IPS DF 19.7 (cell line): Measurements from ENCODE around the gene POU2F1.

Experiments
- DNase-seq: peaks from one replicate; pipeline ENCODE4 v3.0.0-alpha.2; 2013; ENCODE audit warnings: low read depth, low spot score

Gene POU2F1

DNA sequence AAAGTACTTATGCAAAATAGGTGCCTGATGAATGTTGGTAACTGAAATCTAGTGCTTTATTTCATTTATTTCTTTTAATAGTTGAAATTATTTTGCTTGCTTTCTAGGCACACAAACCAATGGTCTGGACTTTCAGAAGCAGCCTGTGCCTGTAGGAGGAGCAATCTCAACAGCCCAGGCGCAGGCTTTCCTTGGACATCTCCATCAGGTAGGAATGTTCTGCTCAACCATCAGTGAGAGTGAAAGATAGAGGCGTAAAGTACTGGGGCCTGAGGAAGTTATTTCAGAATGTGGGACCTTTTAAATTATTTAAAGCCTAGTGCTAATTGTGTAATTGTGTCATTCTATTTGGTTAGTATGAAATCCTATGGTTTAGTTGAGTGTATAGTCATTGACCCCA lies 144.7 kb downstream of the POU2F1 start:
- no peak for DNase-seq

DNA sequence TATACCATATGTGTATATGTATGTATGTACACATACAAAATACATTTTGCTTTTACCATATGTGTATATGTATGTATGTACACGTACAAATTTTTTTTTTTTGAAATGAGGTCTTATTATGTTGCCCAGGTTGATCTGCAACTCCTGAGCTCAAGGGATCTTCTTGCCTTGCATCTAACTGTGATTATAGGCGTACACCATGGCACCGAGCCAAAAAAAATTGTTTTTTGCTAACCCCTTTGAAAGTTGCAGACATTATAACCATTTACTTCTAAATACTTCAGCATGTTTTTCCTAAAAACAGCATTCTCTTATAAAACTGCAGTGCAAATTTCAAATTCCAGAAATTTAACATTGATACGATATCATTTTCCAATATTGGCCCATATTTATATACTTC lies 147.0 kb downstream of the POU2F1 start:
- no peak for DNase-seq

DNA sequence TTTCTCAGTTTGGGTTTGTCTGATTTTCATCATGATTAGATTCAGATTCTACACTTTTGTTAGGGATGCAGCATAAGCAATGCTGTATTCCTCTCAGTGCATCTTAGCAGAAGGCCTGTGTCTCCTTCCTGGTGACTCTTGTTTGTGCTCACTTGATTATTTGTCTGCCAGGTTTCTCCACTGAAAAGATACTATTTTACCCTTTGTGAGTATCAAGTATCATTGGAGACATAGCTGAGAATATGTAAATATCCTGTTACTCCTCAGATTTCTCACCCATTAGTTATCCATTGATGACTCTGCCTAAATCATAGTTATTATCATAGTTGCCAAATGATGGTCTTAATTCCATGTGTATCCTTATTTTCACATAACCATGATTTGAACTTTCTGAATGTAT lies 148.5 kb downstream of the POU2F1 start:
- no peak for DNase-seq

DNA sequence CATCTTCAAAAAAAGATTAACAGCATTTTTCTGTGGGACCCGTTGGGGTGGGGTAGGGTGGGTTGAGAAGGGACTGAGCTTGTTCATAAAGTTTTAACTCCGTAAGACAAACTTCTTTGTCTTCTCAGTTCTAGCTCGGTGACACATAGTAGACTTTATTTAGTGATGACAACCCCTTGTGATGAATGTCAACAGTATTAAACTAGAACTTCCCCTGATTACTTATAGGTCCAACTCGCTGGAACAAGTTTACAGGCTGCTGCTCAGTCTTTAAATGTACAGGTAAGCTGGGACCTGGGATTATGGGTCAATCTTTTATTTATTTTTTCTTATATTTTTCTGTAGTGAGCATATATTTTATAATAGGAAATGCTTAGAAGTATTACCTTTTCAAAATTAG lies 149.2 kb downstream of the POU2F1 start:
- no peak for DNase-seq

DNA sequence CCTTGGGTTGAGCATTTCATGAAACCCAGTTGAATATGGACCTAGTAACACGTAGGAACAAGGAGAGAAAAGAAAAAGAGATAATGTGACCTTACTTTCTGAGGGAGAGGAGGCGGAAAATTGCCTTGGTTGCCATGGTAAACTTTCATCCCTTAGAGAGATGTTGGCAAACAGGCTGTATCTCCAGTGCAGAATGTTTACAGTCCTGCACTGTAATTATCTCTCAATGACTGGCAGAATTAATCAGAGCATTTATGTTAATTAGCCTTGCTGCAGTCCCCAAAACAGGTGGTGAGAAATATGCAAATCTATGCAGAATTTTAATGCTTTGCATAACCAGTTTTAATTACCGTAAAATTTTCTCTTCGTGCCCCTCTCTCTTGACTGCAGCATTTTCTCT lies 150.3 kb downstream of the POU2F1 start:
- DNase-seq, result no peak

DNA sequence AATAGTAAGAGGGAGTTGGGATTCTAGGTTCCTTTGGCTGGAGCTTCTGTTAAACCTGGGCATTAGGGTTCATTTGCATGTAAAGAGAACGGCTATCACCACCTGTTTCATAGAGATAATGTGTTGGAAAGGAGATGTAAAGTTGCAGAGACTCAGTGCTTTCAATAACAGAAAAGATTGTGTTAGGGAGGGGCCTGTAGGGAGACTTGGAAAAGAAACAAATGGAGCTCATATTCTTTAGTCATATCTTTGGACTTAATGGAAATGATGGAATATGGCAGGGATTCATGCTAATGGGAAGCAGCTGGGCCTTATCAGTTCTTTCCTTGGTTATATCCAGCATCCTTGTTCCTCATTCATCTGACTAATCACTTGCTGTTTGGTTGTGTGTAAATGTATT lies 152.7 kb downstream of the POU2F1 start:
- no peak for DNase-seq

DNA sequence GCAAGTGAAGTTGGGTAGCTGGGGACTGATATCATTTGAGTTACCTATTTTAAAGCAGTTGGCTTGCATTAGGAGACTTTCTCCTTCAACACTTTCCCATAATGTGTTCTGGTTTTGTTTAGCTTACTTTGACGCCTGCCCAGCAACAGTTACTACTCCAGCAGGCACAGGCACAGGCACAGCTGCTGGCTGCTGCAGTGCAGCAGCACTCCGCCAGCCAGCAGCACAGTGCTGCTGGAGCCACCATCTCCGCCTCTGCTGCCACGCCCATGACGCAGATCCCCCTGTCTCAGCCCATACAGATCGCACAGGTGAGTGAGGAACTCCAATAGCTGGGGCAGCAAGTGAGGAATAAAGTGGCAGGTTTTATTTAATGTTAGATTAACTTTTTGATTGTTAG lies 153.3 kb downstream of the POU2F1 start:
- DNase-seq, result no peak

DNA sequence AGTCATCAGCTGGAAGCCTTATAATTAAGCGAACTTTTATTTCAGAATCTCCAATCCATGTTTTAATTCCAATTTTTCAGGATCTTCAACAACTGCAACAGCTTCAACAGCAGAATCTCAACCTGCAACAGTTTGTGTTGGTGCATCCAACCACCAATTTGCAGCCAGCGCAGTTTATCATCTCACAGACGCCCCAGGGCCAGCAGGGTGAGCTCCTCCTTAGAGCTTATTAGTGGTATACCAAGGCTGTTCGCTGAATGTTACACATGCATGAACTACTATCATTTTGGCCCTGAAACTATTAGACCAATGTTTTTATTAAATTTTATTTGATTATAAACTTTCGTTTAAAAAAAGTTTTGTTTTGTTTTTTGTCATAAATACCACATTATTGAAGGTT lies 155.3 kb downstream of the POU2F1 start:
- no peak for DNase-seq

DNA sequence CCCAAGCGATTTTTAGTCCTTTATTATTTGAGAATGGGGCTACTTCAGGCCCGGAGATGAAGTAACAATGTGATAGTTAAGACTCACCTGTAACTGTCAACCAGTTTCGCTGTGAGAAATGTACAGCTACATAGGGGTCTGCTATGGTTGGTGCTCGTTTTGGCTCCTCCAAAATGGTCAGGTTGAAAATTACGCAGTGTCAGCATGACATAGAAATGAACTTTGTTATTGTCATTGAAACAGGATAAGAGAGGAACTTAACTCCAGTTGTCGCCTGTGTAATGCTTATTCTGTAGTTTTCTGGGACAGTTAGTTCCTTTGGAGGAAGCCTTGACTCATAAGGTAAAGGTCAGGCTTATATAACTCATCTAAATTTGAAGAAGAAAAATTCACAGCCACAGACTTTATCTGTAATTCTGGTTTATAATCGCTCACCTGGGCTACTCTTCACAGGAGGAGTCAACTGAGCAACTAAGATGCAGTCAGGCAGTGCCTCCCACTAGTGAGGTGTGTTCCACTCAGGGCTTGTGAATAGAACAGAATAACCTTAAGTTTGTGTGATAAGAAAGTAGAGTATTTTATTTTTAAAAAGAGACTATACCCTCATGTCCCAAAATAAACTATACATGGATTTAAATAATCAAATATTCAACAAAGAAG lies 166.7 kb downstream of the POU2F1 start:
- no peak for DNase-seq

DNA sequence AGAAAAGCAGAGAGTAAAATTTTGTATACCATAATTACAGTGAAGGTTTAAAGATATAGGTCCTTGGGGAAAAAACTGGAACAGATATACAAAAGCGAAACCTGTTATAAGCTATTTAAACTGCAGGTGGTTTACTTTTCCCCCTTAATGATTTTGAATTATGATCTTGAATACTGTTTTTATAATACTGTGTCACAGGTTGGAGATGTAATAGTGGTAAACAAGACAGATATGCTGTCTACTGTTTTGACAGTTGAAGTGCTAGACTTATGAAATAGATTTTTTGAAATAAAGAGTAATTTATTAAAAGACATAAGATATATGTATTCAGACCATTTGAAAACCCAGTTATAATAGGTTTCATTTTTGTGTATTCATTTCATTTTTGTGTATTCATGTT lies 168.3 kb downstream of the POU2F1 start:
- DNase-seq, result no peak

DNA sequence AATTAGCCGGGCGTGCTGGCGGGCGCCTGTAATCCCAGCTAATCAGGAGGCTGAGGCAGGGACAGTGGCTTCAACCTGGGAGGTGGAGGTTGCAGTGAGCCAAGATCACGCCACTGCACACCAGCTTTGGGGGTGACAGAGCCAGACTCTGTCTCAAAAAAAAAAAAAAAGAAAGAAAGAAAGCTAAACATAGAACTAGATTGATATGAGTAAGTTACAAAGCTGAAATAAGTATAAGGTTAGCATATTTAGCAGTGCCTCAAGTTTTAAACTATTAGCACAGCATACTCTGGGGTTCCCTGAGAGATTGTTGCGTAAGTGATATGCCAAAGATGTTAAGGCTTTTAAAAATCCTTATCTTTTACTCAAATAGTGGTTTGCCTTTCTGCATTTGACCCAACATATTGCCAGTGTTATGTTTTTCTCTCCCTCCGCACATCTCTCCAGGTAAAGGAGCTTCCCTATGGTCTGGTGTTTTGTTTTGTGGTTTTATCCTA lies 171.6 kb downstream of the POU2F1 start:
- DNase-seq, result no peak

DNA sequence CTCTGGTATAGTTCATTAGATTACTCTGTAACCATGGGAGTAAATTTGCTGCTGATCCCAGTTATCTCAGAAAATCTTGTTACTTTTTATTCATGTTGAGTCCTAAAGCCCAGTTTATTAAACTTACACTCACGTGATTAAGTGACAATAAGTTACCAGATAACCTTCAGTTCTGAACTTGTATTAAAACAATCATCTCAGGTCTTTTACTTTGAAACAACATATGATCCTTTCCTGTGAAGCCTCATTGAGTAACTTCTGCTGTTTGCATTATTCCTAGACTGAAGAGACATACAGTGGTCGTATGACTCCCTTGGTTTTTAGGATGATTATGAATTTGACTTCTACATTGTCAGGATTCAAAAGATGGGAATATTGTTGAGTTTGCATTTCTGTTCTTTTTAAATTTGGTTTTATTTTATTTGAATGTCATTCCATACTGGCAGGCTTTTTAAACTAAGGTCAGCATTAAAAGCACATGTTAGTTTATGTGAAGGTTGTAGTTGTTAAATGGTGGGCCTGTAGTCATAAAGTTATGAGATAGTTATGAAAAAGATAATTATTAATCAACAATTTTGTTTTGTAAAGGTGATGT lies 179.8 kb downstream of the POU2F1 start:
- no peak for DNase-seq

DNA sequence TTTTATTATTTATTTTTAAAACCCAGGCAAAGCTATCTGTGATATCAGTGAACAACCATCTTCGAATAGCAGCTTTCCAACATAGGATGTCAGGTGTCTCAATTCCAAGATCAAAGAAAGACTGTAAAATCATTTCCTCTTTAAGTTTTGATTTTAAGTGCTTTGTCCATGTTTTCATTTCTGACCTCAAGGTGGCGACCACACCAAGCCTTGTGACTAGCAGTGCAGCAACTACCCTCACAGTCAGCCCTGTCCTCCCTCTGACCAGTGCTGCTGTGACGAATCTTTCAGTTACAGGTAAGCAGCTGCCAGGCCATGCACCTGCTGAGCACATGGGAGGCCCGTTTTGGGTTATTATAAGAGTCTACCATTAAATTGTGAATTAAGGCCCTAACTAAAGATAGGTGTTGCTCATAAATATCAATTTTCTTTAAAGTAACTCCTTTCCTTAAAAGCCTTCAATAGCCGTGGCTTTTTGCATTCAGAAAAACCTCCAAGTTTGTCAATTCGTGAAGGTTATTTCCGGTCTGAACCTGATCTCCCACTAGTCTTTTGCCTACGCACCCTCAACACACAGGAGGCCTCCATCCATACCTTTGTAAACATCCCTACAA lies 180.7 kb downstream of the POU2F1 start:
- DNase-seq, result no peak

DNA sequence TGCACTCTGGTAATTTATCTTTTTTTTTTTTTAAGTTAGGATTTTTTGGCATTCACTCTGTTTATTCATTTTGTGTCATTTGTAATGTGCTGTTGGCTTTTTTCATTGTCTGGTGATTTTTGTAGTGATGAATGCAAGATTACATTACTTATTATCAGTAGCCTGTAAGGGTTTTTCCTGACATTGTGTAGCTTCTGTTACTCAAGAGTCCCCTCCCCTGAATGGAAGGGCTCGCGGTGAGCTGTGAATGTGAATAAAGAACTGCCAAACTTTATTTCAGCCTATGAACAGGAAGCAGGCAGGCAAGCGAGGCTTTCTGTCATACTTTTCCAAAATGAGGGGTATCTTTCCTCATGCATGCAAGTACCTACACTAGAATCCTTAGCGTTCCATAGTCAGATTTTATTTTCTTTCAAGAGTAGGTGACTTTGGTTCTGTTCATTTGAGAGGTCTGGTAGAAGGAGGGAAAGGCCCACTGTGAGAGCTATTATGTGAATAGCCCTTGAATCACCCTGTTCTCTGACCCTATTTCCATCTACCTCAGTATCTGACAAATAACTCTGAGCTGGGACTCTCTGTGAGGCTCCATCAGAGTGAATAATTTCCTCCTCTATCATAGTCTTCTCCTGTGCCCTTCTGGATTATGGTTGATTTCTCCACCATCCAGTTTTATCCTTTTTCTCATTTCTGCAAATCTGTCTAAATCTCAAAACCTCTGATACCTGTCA lies 183.6 kb downstream of the POU2F1 start:
- no peak for DNase-seq

DNA sequence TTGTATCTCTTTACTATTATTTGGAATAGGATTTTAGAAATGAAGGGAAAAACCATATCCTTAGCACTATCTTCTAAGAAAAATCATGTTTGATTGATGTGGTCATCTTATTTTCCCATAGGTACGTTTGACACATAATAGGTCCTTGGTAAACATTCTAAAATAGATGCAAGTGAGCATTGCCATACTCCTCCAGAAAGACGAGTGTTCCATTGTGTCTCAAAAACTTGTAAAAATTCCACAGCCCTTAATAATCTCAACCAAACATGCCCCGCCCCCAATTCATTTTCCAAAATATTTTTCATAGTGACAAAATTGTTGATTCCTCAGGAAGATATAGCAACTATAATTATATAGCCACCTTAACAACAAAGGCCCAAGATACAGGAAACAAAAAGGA lies 184.2 kb downstream of the POU2F1 start:
- DNase-seq, result no peak

DNA sequence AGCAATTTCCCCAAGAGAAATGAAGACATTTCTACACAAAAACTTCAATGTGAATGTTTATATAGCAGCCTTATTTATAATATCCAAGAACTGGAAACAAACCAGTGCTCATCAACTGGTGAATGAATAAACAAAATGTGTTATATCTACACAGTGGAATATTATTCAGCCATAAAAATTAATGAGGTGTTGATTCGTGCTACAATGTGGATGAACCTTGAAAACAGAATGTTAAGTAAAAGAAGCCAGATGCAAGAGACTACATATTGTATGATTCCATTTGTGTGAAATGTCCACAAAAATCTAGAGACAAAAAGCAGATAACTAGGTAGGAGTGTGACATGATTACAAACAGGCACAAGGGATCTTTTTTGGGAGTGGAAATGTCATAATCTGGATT lies 187.7 kb downstream of the POU2F1 start:
- DNase-seq, result no peak

DNA sequence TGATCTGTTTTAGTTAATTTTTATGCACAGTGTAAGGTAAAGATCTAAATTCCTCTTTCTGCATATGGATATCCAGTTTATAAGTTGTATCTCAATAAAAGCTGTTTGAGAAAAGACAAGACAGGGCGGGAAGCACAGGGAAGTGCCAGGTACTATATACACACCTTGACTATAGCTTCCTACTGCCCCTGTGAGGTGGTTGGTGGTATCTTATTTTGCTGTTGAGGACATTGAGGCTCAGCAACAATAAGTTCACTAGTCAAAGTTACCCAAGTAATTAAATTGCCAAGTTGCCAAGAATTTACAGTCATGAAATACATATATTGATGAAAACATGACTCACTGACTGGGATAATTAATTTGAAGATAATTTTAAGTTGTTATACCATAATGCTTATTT lies 188.5 kb downstream of the POU2F1 start:
- DNase-seq, result no peak

DNA sequence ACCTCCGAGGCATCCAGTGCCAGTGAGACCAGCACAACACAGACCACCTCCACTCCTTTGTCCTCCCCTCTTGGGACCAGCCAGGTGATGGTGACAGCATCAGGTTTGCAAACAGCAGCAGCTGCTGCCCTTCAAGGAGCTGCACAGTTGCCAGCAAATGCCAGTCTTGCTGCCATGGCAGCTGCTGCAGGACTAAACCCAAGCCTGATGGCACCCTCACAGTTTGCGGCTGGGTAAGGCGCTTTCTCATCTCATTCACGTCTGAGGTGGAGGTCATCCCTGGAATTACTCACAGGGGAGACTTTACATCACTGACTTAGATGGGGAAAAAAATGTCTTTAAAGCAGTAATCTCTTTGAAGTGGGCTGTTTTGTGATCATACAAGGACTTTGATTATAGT lies 191.4 kb downstream of the POU2F1 start:
- DNase-seq, result no peak

DNA sequence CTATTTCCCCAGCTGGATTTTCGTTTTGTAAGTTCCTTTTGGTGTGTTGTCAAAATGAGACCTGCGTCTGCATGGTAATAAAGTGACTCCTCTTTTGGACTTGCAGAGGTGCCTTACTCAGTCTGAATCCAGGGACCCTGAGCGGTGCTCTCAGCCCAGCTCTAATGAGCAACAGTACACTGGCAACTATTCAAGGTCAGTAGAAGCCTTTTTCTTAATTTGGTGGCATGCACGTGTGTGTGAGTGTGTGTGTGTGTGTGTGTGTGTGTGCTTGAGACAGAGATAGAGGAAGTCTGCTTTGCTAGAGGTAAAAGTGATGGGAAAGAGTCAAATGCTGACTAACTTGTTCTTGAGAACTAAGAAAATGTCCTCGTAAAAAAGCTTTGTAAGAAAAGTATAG lies 192.2 kb downstream of the POU2F1 start:
- no peak for DNase-seq

DNA sequence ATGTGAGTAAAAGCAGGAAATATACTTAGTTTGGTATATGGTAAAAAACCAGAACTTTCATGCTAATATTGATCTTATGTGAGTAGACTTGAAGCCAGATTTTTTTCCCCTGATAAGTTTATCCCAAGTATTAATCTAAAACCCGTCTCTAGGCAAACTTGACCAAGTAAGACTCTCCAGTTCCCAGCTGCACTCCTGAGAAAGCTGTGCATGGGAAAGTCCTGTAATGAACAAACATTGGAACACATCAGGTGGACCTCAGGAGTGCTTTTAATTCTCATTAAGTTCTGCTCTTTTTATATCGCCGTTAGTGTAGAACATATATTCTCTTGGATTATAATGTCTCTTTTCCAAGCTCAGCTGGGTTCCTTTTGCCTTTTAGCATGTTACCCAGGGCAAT lies 192.6 kb downstream of the POU2F1 start:
- no peak for DNase-seq

DNA sequence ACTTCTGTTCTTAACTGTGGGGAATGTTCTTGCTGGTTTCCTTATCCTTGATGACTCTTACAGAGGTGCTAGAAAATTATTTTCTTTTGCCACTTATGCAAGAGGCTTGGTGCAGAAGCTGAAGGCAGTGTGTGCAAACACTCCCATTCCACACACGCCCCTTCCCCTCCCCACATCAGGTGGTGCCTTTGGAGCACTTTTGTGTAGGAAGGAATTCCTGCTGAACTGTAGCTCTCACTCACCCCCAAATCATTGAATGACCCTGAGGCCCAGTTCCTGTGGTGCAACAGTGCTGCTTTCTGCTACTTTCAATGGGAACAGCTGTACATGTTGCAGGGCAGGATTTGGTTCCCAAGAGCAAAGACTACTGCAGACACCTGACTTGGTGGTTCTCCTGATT lies 195.8 kb downstream of the POU2F1 start:
- no peak for DNase-seq

DNA sequence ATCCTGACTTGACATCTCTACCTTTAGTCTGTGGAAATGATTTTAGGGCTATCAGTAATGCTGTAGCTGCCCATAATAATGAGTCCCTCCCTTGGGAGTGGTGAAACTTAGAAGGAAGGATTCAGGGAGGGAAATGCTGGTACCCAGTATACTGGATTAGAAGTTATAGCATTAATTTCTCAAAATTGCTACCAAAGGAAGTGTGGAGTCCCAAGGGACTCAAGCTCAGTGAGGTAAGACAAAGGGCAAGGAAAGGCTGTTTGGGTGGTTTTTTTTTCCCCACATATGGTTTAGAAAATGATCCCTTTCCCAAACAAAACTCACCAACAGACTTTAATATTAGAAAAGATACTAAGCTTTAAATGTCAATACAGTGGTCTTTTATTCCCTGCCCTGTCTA lies 197.7 kb downstream of the POU2F1 start:
- DNase-seq, result no peak

DNA sequence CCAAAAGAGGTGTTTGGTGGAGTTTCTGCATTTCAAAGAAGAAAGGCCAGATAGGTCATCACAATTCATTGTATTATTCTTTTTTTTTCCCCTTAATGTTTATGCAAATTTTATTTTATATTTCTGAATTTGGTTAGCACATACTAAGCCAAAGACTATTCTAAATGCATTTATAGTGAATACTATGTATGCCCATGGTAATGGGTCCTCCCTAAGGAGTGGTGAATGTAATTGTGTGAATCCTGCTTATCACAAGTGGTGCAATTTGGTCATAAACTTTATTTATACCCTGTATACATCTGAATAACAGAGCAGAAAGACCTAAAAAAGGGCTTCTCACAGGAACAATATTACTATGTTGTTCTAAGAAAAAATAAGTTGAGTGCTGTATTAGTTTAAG lies 198.6 kb downstream of the POU2F1 start:
- DNase-seq, result no peak
